HCT116 (cell line): ENCODE data around the gene RAD9B. TPM values are rescaled to one million over a fixed set of nuclear protein-coding genes. Genes with fewer than 3 reads are reported as not detected.

ENCODE experiments used
- ATAC-seq: fragments of 200-7000 bp; cut with Tn5 transposase; 2 replicates; pipeline ENCODE4 v1.9.1; 2020; ENCODE audit warnings: mild to moderate bottlenecking, moderate library complexity
- BruUV-seq: library from RNA; stranded (reverse); fragments of 400-500 nt; replicated peaks from 2 replicates; lab custom pipeline; 2021; lab: Mats Ljungman, UMichigan
- CTCF ChIA-PET: fragments of 300-600 bp; sonication (Branson Sonifier 250); formaldehyde crosslinking; loops from one replicate; lab custom pipeline; 2021; ENCODE audit warnings: antibody characterized with exemption; lab: Charles Lee
- POLR2A ChIA-PET: fragments of 300-600, 350-600 bp; sonication (Branson Sonifier 250); formaldehyde crosslinking; loops from one replicate; lab custom pipeline; 2021; ENCODE audit warnings: antibody characterized with exemption; lab: Charles Lee
- RAD21 ChIA-PET, 2 experiments: fragments of 300-600 bp; sonication (Branson Sonifier 250); formaldehyde crosslinking; loops; one replicate each; lab custom pipeline; 2023; ENCODE audit warnings: low total read pairs in 2 of 2; ENCODE audit not compliant: uncharacterized antibody in 2 of 2, unreplicated experiment in 2 of 2, low non-redundant PET in 1 of 2; lab: Charles Lee
- DNase-seq: peaks from one replicate; pipeline ENCODE4 v3.0.0-alpha.2; 2010; ENCODE audit warnings: low read depth, low spot score
- H2AFZ ChIP-seq: fragments of 200-600 bp; shearing (Covaris generic), sonication (generic); 2 replicates; pipeline ENCODE4 v1.6.1; 2017; ENCODE audit warnings: low read depth, mixed run types, mixed read lengths, antibody characterized with exemption, low read length; ENCODE audit not compliant: poor library complexity, severe bottlenecking
- H3K27ac ChIP-seq: 2 replicates; pipeline ENCODE4 v1.5.1; 2012; ENCODE audit warnings: low read depth, low read length
- H3K27me3 ChIP-seq: fragments of 200-600 bp; sonication (generic); 2 replicates; pipeline ENCODE4 v1.6.1; 2016; ENCODE audit warnings: mixed run types, low read length, mixed read lengths; ENCODE audit not compliant: insufficient read depth
- H3K36me3 ChIP-seq, 2 experiments: fragments of 200-500 bp in 1 of 2; fragments of 200-600 bp in 1 of 2; sonication (Bioruptor generic) in 1 of 2; sonication (generic) in 1 of 2; 2 replicates each; pipeline versions ENCODE4 v1.5.1 to v1.6.1; 2014 to 2016; ENCODE audit warnings: low read length in 2 of 2, inconsistent platforms in 1 of 2, mixed read lengths in 1 of 2, mixed run types in 1 of 2; ENCODE audit not compliant: insufficient read depth in 2 of 2, control insufficient read depth in 1 of 2
- H3K4me1 ChIP-seq, 2 experiments: fragments of 200-600 bp in 1 of 2; sonication (generic) in 1 of 2; 2 replicates each; pipeline versions ENCODE4 v1.5.1 to v1.6.1; 2012 to 2017; ENCODE audit warnings: low read length in 2 of 2, inconsistent platforms in 1 of 2, mild to moderate bottlenecking in 1 of 2, mixed read lengths in 1 of 2, mixed run types in 1 of 2, moderate library complexity in 1 of 2; ENCODE audit not compliant: insufficient read depth in 2 of 2, control insufficient read depth in 1 of 2
- H3K4me2 ChIP-seq: fragments of 200-600 bp; sonication (generic); 2 replicates; pipeline ENCODE4 v1.6.1; 2017; ENCODE audit warnings: mixed run types, low read length, mixed read lengths
- H3K4me3 ChIP-seq, 2 experiments: fragments of 200-600 bp in 1 of 2; sonication (generic) in 1 of 2; replicated peaks in 1 of 2; 2 replicates each; pipeline ENCODE4 v1.5.1; 2011 to 2016; ENCODE audit warnings: low read length in 2 of 2, control low read depth in 1 of 2, low read depth in 1 of 2, mild to moderate bottlenecking in 1 of 2, mixed read lengths in 1 of 2, mixed run types in 1 of 2
- H3K79me2 ChIP-seq: fragments of 200-600 bp; sonication (generic); 2 replicates; pipeline ENCODE4 v1.6.1; 2017; ENCODE audit warnings: mild to moderate bottlenecking, mixed run types, low read length, moderate library complexity, mixed read lengths; ENCODE audit not compliant: insufficient read depth
- H3K9ac ChIP-seq: fragments of 200-600 bp; sonication (generic); 2 replicates; pipeline ENCODE4 v1.6.1; 2016; ENCODE audit warnings: low read length, mixed read lengths
- H3K9me2 ChIP-seq: fragments of 200-600 bp; sonication (generic), shearing (Covaris generic); 2 replicates; pipeline ENCODE4 v1.6.1; 2017; ENCODE audit warnings: mixed run types, mild to moderate bottlenecking, moderate library complexity; ENCODE audit not compliant: insufficient read depth
- H3K9me3 ChIP-seq, 2 experiments: fragments of 200-500 bp in 1 of 2; fragments of 200-600 bp in 1 of 2; sonication (Bioruptor generic) in 1 of 2; sonication (generic) in 1 of 2; 2 replicates each; pipeline ENCODE4 v1.6.1; 2014 to 2017; ENCODE audit warnings: low read length in 2 of 2, mixed read lengths in 2 of 2, inconsistent platforms in 1 of 2, low read depth in 1 of 2, mild to moderate bottlenecking in 1 of 2, mixed run types in 1 of 2, moderate library complexity in 1 of 2; ENCODE audit not compliant: control insufficient read depth in 1 of 2, insufficient read depth in 1 of 2
- H4K20me1 ChIP-seq: fragments of 200-600 bp; sonication (generic), shearing (Covaris generic); 2 replicates; pipeline ENCODE4 v1.6.1; 2017; ENCODE audit warnings: mixed run types, mild to moderate bottlenecking, moderate library complexity; ENCODE audit not compliant: insufficient read depth
- CBX3 ChIP-seq: IDR thresholded peaks from 2 replicates; pipeline ENCODE4 v1.6.1; 2012; ENCODE audit warnings: low read depth
- CEBPB ChIP-seq: IDR thresholded peaks from 2 replicates; pipeline ENCODE4 v1.6.1; 2012; ENCODE audit warnings: low read depth
- EGR1 ChIP-seq: IDR thresholded peaks from 2 replicates; pipeline ENCODE4 v1.6.1; 2012; ENCODE audit warnings: low read depth
- EZH2 ChIP-seq: fragments of 200-600 bp; sonication (generic); IDR thresholded peaks from 2 replicates; pipeline ENCODE4 v1.6.1; 2017; ENCODE audit warnings: antibody characterized with exemption, mixed run types
- EZH2phosphoT487 ChIP-seq: fragments of 200-600 bp; IDR thresholded peaks from 2 replicates; pipeline ENCODE4 v1.6.1; 2018; ENCODE audit warnings: antibody characterized with exemption, borderline replicate concordance
- FOSL1 ChIP-seq: IDR thresholded peaks from 2 replicates; pipeline ENCODE4 v1.6.1; 2012; ENCODE audit warnings: low read depth
- MAX ChIP-seq: IDR thresholded peaks from 2 replicates; pipeline ENCODE4 v1.6.1; 2012
- POLR2A ChIP-seq: IDR thresholded peaks from 2 replicates; pipeline ENCODE4 v1.7.0; 2011; ENCODE audit warnings: borderline replicate concordance; ENCODE audit not compliant: insufficient read depth, insufficient read length; ENCODE audit errors: extremely low read depth
- POLR2AphosphoS5 ChIP-seq: IDR thresholded peaks from 2 replicates; pipeline ENCODE4 v1.6.1; 2011; ENCODE audit warnings: mild to moderate bottlenecking, low read depth, low read length, moderate library complexity
- SIN3A ChIP-seq: IDR thresholded peaks from 2 replicates; pipeline ENCODE4 v1.6.1; 2012; ENCODE audit warnings: low read depth
- SP1 ChIP-seq: IDR thresholded peaks from 2 replicates; pipeline ENCODE4 v1.6.1; 2012; ENCODE audit warnings: low read depth
- TCF7L2 ChIP-seq: IDR thresholded peaks from 2 replicates; pipeline ENCODE4 v1.7.0; 2011; ENCODE audit warnings: borderline replicate concordance, inconsistent platforms; ENCODE audit not compliant: insufficient read depth, insufficient read length; ENCODE audit errors: extremely low read depth
- YY1 ChIP-seq: IDR thresholded peaks from 2 replicates; pipeline ENCODE4 v1.6.1; 2011; ENCODE audit warnings: low read length, low read depth, moderate library complexity, mild to moderate bottlenecking; ENCODE audit not compliant: insufficient replicate concordance; ENCODE audit errors: extremely low read depth
- ZFX ChIP-seq: fragments of 450-650 bp; IDR thresholded peaks from 2 replicates; pipeline ENCODE4 v1.6.1; 2017
- ZNF274 ChIP-seq: fragments of 200-500 bp; sonication (Bioruptor generic); IDR thresholded peaks from 2 replicates; pipeline ENCODE4 v1.6.1; 2014; ENCODE audit warnings: mild to moderate bottlenecking, low read depth, low read length, inconsistent platforms
- intact Hi-C: fragments of 100-400 bp; cut with micrococcal nuclease; formaldehyde crosslinking; loops from 2 replicates; pipeline ENCODE4 v1.10.0; 2022
- total RNA-seq: library from RNA; stranded (reverse); gene quantifications from one replicate; pipeline ENCODE4 v1.2.1, GENCODE V29; 2021; ENCODE audit not compliant: unreplicated experiment
- TF ChIP-seq, protein P1 (sequence below): IDR thresholded peaks from 2 replicates; pipeline ENCODE4 v1.6.1; 2012; ENCODE audit warnings: low read depth

Gene RAD9B
- total RNA-seq, 1 experiment from 2014 or later: 0.17 TPM

DNA sequence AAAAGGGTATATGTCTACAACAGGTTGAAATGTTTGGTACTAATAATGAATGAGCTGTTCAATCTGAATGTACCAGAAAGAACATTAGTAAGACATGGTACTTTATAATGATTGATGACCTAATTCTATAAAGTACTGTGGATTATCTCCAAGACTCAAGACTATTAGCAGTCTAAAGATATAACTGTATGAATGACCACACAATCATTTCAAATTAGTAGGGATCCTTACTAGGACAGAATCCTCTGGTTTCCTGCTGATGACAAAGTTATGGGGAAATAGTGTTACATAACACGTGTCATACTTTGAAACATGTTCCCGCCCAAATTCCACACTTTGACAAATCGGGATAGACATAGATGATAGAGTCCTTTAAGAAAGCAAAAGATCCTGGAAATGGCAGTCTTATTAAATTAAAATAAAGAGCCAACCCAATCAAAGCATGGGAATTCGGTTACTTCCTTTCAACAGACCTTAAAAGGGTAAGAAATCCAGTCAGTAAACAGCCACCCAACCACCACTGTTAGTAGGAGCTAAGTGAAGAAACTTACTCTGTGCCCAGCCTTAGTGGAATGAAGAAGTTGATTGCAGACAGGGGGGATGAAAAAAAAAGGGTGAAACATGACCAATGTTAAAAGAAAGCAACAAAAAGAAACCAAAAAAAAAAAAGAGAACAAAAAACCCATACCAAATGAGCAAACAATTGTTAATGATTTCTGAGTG, 3.0 kb upstream of the RAD9B start:
- ChIA-PET CTCF (interaction anchor here (1.6 kb wide), 1 partner anchor 101 kb away, joined by 3 read pairs; no protein-coding TSS in a partner anchor), POLR2A (no interaction called here), RAD21 (no interaction called here)
- peaks cover 11 to 23% of the 10 kb centered on the region in 2 experiments for H3K4me1 ChIP-seq
- H3K4me2 ChIP-seq: no peak overlapping the region
- peaks cover 8% of the 10 kb centered on the region; the same call in 1 of the 2 replicates for H4K20me1 ChIP-seq
- H3K9me2 ChIP-seq: no peaks in the 10 kb centered on the region; the same call in 1 of the 2 replicates
- H3K27me3 ChIP-seq: no peaks in the 10 kb centered on the region
- peaks cover 61% of the 10 kb centered on the region for H3K79me2 ChIP-seq
- no peak overlapping the region for H3K27ac ChIP-seq
- ATAC-seq (no peak), DNase-seq (no peak)
- no peaks in the 10 kb centered on the region for H3K9me3 ChIP-seq
- no peak for TF ChIP-seq POLR2AphosphoS5
- TF ChIP-seq CEBPB: 0 out of 2 replicates have a peak, but pooled peaks have one; percentile 18
- TF ChIP-seq FOSL1: 0 out of 2 replicates have a peak, but pooled peaks have one; percentile 13
- no peak for TF ChIP-seq EZH2
- no TSS peak for BruUV-seq
- H3K36me3 ChIP-seq: peaks cover 8 to 17% of the 10 kb centered on the region in 2 experiments; a peak in 3 of 4 replicates
- H3K4me3 ChIP-seq: no peak overlapping the region
- intact Hi-C loops: no loop called here
- H2AFZ ChIP-seq: no peak overlapping the region
- no peak overlapping the region for H3K9ac ChIP-seq

DNA sequence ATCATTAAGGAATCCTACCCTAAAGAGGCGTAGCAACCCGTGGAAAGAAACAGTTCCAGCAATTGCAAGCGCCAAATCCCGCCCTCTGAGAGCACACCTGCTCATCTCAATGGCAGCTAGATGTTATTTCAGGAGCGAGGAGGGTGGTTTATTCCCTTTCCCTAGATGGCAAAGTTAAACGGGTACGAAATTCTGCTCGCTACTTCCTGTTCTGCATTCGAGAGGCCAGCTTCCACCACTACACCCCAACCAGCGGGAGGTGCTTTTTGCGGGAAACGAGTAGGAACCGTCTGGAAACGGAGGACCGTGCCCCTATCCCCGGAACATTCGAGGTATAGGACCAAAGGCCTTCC, 756 bp upstream of the RAD9B start:
- no peaks in the 10 kb centered on the region for H3K27me3 ChIP-seq
- ChIA-PET RAD21 (no interaction called here), POLR2A (interaction anchor here (1.0 to 2.8 kb wide), 2 partner anchors 12 to 33 kb away, joined by 3 to 13 read pairs; partner anchors contain the start of genes FAM216A and GPN3), CTCF (interaction anchor here (0.7 to 1.2 kb wide), 2 partner anchors 33 to 101 kb away, joined by 3 read pairs; partner anchors contain the start of genes FAM216A and GPN3)
- peak; percentile 47 for ATAC-seq
- intact Hi-C loops: no loop called here
- H3K9ac ChIP-seq: peak overlapping the region; percentile 91
- peak overlapping the region; percentile 91 to 94 for H3K4me3 ChIP-seq
- H3K36me3 ChIP-seq: peaks cover under 1 to 6% of the 10 kb centered on the region in 2 experiments; a peak in 2 of 4 replicates
- DNase-seq: no peak
- H3K9me3 ChIP-seq: no peaks in the 10 kb centered on the region
- peaks cover 5% of the 10 kb centered on the region; the same call in 1 of the 2 replicates for H4K20me1 ChIP-seq
- no peak overlapping the region for H2AFZ ChIP-seq
- TSS peak; percentile 62 for BruUV-seq
- no peaks in the 10 kb centered on the region; the same call in 1 of the 2 replicates for H3K9me2 ChIP-seq
- peaks cover 11 to 23% of the 10 kb centered on the region in 2 experiments for H3K4me1 ChIP-seq
- H3K27ac ChIP-seq: peak overlapping the region; percentile 85
- H3K4me2 ChIP-seq: peak overlapping the region; percentile 71
- H3K79me2 ChIP-seq: peaks cover 53% of the 10 kb centered on the region
- TF ChIP-seq CBX3 (no peak), MAX (no peak), EGR1 (no peak), EZH2phosphoT487 (no peak), ZFX (no peak), CEBPB (no peak), FOSL1 (no peak), SP1 (no peak), POLR2AphosphoS5 (no peak), SIN3A (no peak), YY1 (no peak), POLR2A (no peak), ZNF274 (no peak), TCF7L2 (no peak), EZH2 (no peak)
- TF ChIP-seq, protein P1, sequence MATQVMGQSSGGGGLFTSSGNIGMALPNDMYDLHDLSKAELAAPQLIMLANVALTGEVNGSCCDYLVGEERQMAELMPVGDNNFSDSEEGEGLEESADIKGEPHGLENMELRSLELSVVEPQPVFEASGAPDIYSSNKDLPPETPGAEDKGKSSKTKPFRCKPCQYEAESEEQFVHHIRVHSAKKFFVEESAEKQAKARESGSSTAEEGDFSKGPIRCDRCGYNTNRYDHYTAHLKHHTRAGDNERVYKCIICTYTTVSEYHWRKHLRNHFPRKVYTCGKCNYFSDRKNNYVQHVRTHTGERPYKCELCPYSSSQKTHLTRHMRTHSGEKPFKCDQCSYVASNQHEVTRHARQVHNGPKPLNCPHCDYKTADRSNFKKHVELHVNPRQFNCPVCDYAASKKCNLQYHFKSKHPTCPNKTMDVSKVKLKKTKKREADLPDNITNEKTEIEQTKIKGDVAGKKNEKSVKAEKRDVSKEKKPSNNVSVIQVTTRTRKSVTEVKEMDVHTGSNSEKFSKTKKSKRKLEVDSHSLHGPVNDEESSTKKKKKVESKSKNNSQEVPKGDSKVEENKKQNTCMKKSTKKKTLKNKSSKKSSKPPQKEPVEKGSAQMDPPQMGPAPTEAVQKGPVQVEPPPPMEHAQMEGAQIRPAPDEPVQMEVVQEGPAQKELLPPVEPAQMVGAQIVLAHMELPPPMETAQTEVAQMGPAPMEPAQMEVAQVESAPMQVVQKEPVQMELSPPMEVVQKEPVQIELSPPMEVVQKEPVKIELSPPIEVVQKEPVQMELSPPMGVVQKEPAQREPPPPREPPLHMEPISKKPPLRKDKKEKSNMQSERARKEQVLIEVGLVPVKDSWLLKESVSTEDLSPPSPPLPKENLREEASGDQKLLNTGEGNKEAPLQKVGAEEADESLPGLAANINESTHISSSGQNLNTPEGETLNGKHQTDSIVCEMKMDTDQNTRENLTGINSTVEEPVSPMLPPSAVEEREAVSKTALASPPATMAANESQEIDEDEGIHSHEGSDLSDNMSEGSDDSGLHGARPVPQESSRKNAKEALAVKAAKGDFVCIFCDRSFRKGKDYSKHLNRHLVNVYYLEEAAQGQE: no peak
